K562 (cell line): ENCODE data around the gene TENT4A. TPM values are rescaled to one million over a fixed set of nuclear protein-coding genes. Genes with fewer than 3 reads are reported as not detected.

ENCODE experiments used
- ATAC-seq: fragments of 200-7000 bp; cut with Tn5 transposase; 3 replicates; pipeline ENCODE4 v1.9.1; 2020; ENCODE audit warnings: moderate library complexity
- BruUV-seq: library from RNA; stranded (reverse); fragments of 400-500 nt; replicated peaks from 2 replicates; lab custom pipeline; 2021; lab: Mats Ljungman, UMichigan
- CTCF ChIA-PET: fragments of 300-600 bp; formaldehyde crosslinking; extraction: SDS; loops from one replicate; lab custom pipeline; 2021; ENCODE audit warnings: low intra/inter-chr PET ratio; lab: Yijun Ruan, JAX
- POLR2A ChIA-PET: fragments of 300-600, 350-650 bp; sonication (Branson Sonifier 250); formaldehyde crosslinking; extraction: SDS; loops from one replicate; lab custom pipeline; 2021; ENCODE audit warnings: antibody characterized with exemption, inconsistent platforms; lab: Yijun Ruan, JAX
- DNase-seq, 4 experiments: peaks; one replicate each; pipeline versions ENCODE4 v3.0.0 to v3.0.0-alpha.2; 2011 to 2018; ENCODE audit warnings: low spot score in 3 of 4, mixed read lengths in 3 of 4; ENCODE audit errors: extremely low read depth in 1 of 4
- FAIRE-seq: peaks from 2 replicates; lab custom pipeline; 2011; peaks lifted over from hg19 to GRCh38; lab: Jason Lieb, UNC
- H2AFZ ChIP-seq: 2 replicates; pipeline ENCODE4 v1.6.0; 2011; ENCODE audit warnings: low read depth, low read length, control low read depth, inconsistent platforms
- H3K27ac ChIP-seq: fragments of 200-600 bp; 3 replicates; pipeline ENCODE4 v1.8.0; 2011; ENCODE audit warnings: low read depth, mild to moderate bottlenecking, control low read depth, inconsistent platforms, low read length, moderate library complexity, mixed read lengths; ENCODE audit errors: extremely low read depth
- H3K27me3 ChIP-seq, 2 experiments: fragments of 300-600 bp in 1 of 2; 2 replicates in 1 of 2; 3 replicates in 1 of 2; pipeline versions ENCODE4 v1.6.0 to v1.8.0; 2011; ENCODE audit warnings: inconsistent platforms in 2 of 2, low read length in 2 of 2, mild to moderate bottlenecking in 1 of 2, mixed read lengths in 1 of 2, moderate library complexity in 1 of 2; ENCODE audit not compliant: control insufficient read depth in 2 of 2, insufficient read depth in 2 of 2
- H3K36me3 ChIP-seq: fragments of 300-600 bp; 3 replicates; pipeline ENCODE4 v1.8.0; 2011; ENCODE audit warnings: mild to moderate bottlenecking, low read length, inconsistent platforms; ENCODE audit not compliant: control insufficient read depth, insufficient read depth
- H3K4me1 ChIP-seq, 2 experiments: fragments of 200-600 bp in 1 of 2; replicated peaks in 1 of 2; 2 replicates in 1 of 2; 3 replicates in 1 of 2; pipeline versions ENCODE4 v1.5.1 to v1.8.0; 2011; ENCODE audit warnings: inconsistent platforms in 2 of 2, low read length in 2 of 2, mild to moderate bottlenecking in 1 of 2, mixed read lengths in 1 of 2, moderate library complexity in 1 of 2; ENCODE audit not compliant: control insufficient read depth in 2 of 2, insufficient read depth in 2 of 2
- H3K4me2 ChIP-seq: 2 replicates; pipeline ENCODE4 v1.6.1; 2011; ENCODE audit warnings: low read length, control low read depth, inconsistent platforms, mixed read lengths; ENCODE audit not compliant: insufficient read depth
- H3K4me3 ChIP-seq: fragments of 200-600 bp; sonication (generic), shearing (Covaris generic); 2 replicates; pipeline ENCODE4 v1.5.1; 2016; ENCODE audit warnings: control low read depth, inconsistent platforms
- H3K79me2 ChIP-seq: fragments of 200-600 bp; 3 replicates; pipeline ENCODE4 v1.8.0; 2011; ENCODE audit warnings: low read length, inconsistent platforms; ENCODE audit not compliant: control insufficient read depth, insufficient read depth
- H3K9ac ChIP-seq, 2 experiments: 2 replicates each; pipeline versions ENCODE4 v1.6.0 to v1.6.1; 2011; ENCODE audit warnings: low read depth in 2 of 2, low read length in 2 of 2, control low read depth in 1 of 2, inconsistent platforms in 1 of 2, mild to moderate bottlenecking in 1 of 2, mixed read lengths in 1 of 2; ENCODE audit not compliant: insufficient read depth in 1 of 2
- H3K9me1 ChIP-seq: one replicate; pipeline ENCODE4 v1.6.0; 2011; ENCODE audit warnings: inconsistent platforms, mild to moderate bottlenecking, low read length, moderate library complexity; ENCODE audit not compliant: control insufficient read depth, insufficient read depth
- H3K9me3 ChIP-seq: replicated peaks from 2 replicates; pipeline ENCODE4 v1.5.1; 2011; ENCODE audit warnings: low read depth, low read length, inconsistent platforms; ENCODE audit not compliant: control insufficient read depth, insufficient read depth
- H4K20me1 ChIP-seq: replicated peaks from 2 replicates; pipeline ENCODE4 v1.6.1; 2011; ENCODE audit warnings: low read length, inconsistent platforms, mixed read lengths; ENCODE audit not compliant: control insufficient read depth, insufficient read depth
- CCAR2 ChIP-seq: fragments of 200-400 bp; formaldehyde crosslinking; IDR thresholded peaks from 2 replicates; pipeline ENCODE4 v1.6.1; 2017; ENCODE audit warnings: mild to moderate bottlenecking, low read depth, low read length
- CREB1 ChIP-seq, 2 experiments: sonication (generic) in 1 of 2; formaldehyde crosslinking in 1 of 2; IDR thresholded peaks; 2 replicates each; pipeline versions ENCODE4 v1.6.1 to v1.8.0; 2012 to 2022; ENCODE audit warnings: inconsistent platforms in 1 of 2, mild to moderate bottlenecking in 1 of 2, missing genetic modification reagents in 1 of 2, moderate library complexity in 1 of 2
- EZH2 ChIP-seq: IDR thresholded peaks from 2 replicates; pipeline ENCODE4 v1.6.1; 2012; ENCODE audit warnings: low read depth, mild to moderate bottlenecking, inconsistent platforms, low read length, borderline replicate concordance
- MEIS2 ChIP-seq: fragments of 450-650 bp; IDR thresholded peaks from 2 replicates; pipeline ENCODE4 v1.6.1; 2014; ENCODE audit warnings: mild to moderate bottlenecking; ENCODE audit not compliant: partially characterized antibody
- NBN ChIP-seq: fragments of 450-650 bp; IDR thresholded peaks from 2 replicates; pipeline ENCODE4 v1.6.1; 2016; ENCODE audit warnings: low read depth, mild to moderate bottlenecking
- RBM39 ChIP-seq: fragments of 200-400 bp; formaldehyde crosslinking; optimal IDR thresholded peaks from 2 replicates; pipeline ENCODE3; 2018; ENCODE audit warnings: low read depth, low read length
- SAP30 ChIP-seq: fragments of 200-600 bp; sonication (generic); IDR thresholded peaks from 2 replicates; pipeline ENCODE4 v1.6.1; 2012; ENCODE audit warnings: borderline replicate concordance, low read depth, mild to moderate bottlenecking, moderate library complexity, low read length, control low read depth, inconsistent platforms; ENCODE audit not compliant: insufficient read depth, poor library complexity, severe bottlenecking
- SMARCA5 ChIP-seq: fragments of 450-650 bp; IDR thresholded peaks from 2 replicates; pipeline ENCODE4 v1.6.1; 2016
- STAT5A ChIP-seq: IDR thresholded peaks from 2 replicates; pipeline ENCODE4 v1.6.1; 2012; ENCODE audit warnings: low read length, inconsistent platforms, borderline replicate concordance
- ZNF354B ChIP-seq: fragments of 250-450 bp; sonication (Bioruptor Pico); IDR thresholded peaks from 2 replicates; pipeline ENCODE4 v1.4.0; 2020
- ZNF644 ChIP-seq: fragments of 200-800 bp; sonication (Bioruptor generic); IDR thresholded peaks from 2 replicates; pipeline ENCODE4 v1.6.1; 2016; ENCODE audit warnings: low read depth, missing genetic modification characterization, missing compliant biosample characterization
- ZSCAN29 ChIP-seq: fragments of 450-650 bp; IDR thresholded peaks from 2 replicates; pipeline ENCODE4 v1.6.1; 2017
- WGBS: fragments of 100-300 bp; shearing (Covaris generic); methylation state at CpG from one replicate; pipeline ENCODE4 v1.1.6; 2016; ENCODE audit warnings: low coverage, mixed read lengths; ENCODE audit not compliant: insufficient coverage; ENCODE audit errors: missing lambda C conversion rate; 5-methylcytosine and 5-hydroxymethylcytosine counted together
- in situ Hi-C: fragments of 300-500 bp; cut with MboI; formaldehyde crosslinking; loops from 4 replicates; pipeline ENCODE4 v1.15.0; 2018; ENCODE audit warnings: inconsistent platforms, mixed read lengths
- intact Hi-C: fragments of 100-400 bp; cut with micrococcal nuclease; formaldehyde crosslinking; loops from 2 replicates; pipeline ENCODE4 v1.14.2; 2022
- polyA plus RNA-seq, 8 experiments: library from polyadenylated mRNA; depleted of rRNA in 4 of 8; stranded (reverse) in 5 of 8; unstranded in 3 of 8; fragments of >200 nt; fragmentation: Nextera tagmentation in 2 of 8; fragmentation: Illumina TruSeq in 1 of 8; extraction: Ambion mirVana in 2 of 8; extraction: Trizol in 1 of 8; gene quantifications; 2 replicates each; pipeline versions ENCODE4 v1.2.1 to v1.2.3, GENCODE V29; 2011 to 2014; ENCODE audit warnings: inconsistent platforms in 1 of 8, missing spikeins in 1 of 8
- total RNA-seq, 7 experiments: library from RNA; depleted of rRNA in 6 of 7; stranded (reverse); fragments of >200 nt in 6 of 7; fragmentation: Illumina TruSeq in 2 of 7; extraction: Trizol in 2 of 7; gene quantifications; 2 replicates each; pipeline versions ENCODE4 v1.2.1 to v1.2.3, GENCODE V29; 2011 to 2021; ENCODE audit warnings: low replicate concordance in 1 of 7
- TF ChIP-seq, protein P1 (sequence below): fragments of 250-450 bp; sonication (Bioruptor Pico); IDR thresholded peaks from 2 replicates; pipeline ENCODE4 v1.5.0; 2021

Gene TENT4A
- total and polyA plus RNA-seq, 9 of the 15 experiments (the other 6 are each of a cell fraction or from before 2014, with no cell fraction given), result 1.3 to 27.3 (median 13.0) TPM

DNA sequence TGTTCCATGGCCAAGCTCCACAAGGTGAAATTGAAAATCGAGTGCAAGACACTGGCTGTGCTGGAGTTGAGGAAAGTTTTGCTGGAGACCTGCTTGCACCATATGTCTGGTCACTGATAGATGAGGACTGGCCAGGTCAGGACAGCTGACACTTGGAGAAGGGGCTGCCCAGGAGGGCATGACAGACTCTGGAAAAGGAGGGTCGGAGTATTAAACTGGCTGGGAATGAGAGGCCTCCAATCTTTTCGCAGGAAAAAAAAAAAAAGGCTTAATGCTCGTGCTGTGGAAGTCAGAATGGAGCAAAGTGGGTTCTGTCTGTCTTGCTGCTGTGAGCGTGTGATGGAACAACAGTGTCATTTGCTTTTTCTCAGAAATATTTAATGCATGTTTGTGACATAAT is 5.5 kb downstream of the TENT4A start:
- H3K27ac ChIP-seq, result no peak overlapping the region
- FAIRE-seq (no peak), ATAC-seq (no peak), DNase-seq (no peak)
- no peak overlapping the region for H3K4me3 ChIP-seq
- H4K20me1 ChIP-seq, result peaks cover 80% of the 10 kb centered on the region
- H3K9me3 ChIP-seq, result no peaks in the 10 kb centered on the region
- H3K27me3 ChIP-seq, result no peaks in the 10 kb centered on the region
- H2AFZ ChIP-seq, result no peak overlapping the region
- H3K9me1 ChIP-seq, result peaks cover 34% of the 10 kb centered on the region
- no peak overlapping the region for H3K9ac ChIP-seq
- peaks cover 96% of the 10 kb centered on the region for H3K79me2 ChIP-seq
- no peak overlapping the region for H3K4me2 ChIP-seq
- BruUV-seq, result no TSS peak
- ChIA-PET CTCF (no interaction called here), POLR2A (interaction anchor here (0.6 to 2.5 kb wide), 5 partner anchors 8 to 121 kb away, joined by 3 to 16 read pairs (median 4); no protein-coding TSS in a partner anchor)
- intact Hi-C loops (loop anchor here (10.0 kb wide), 1 partner anchor 344 kb away; the partner anchor contains the start of gene MED10), in situ Hi-C loops (loop anchor here (5.0 kb wide), 1 partner anchor 86 kb away; the partner anchor contains the start of genes NSUN2 and SRD5A1)
- H3K36me3 ChIP-seq, result peaks cover 73% of the 10 kb centered on the region
- peaks cover 30 to 36% of the 10 kb centered on the region in 2 experiments; a peak in 4 of 5 replicates for H3K4me1 ChIP-seq
- 73% methylated on average over 5 of the region's 5 CpGs for WGBS
- TF ChIP-seq CREB1 (IDR thresholded peaks at IDR 0.05), result no peak
- TF ChIP-seq CREB1 (CRISPR knock-in tag; IDR thresholded peaks at IDR 0.05), result no peak
- TF ChIP-seq NBN, result no peak
- no peak for TF ChIP-seq STAT5A
- TF ChIP-seq ZSCAN29, result no peak
- no peak for TF ChIP-seq MEIS2
- no peak for TF ChIP-seq EZH2
- TF ChIP-seq, protein P1, sequence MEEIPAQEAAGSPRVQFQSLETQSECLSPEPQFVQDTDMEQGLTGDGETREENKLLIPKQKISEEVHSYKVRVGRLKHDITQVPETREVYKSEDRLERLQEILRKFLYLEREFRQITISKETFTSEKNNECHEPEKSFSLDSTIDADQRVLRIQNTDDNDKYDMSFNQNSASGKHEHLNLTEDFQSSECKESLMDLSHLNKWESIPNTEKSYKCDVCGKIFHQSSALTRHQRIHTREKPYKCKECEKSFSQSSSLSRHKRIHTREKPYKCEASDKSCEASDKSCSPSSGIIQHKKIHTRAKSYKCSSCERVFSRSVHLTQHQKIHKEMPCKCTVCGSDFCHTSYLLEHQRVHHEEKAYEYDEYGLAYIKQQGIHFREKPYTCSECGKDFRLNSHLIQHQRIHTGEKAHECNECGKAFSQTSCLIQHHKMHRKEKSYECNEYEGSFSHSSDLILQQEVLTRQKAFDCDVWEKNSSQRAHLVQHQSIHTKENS, result no peak
- TF ChIP-seq SMARCA5, result no peak
- TF ChIP-seq ZNF354B, result no peak
- no peak for TF ChIP-seq RBM39
- no peak for TF ChIP-seq CCAR2
- no peak for TF ChIP-seq SAP30
- TF ChIP-seq ZNF644 (tag), result no peak
